MG63 (cell line): ENCODE measurements around the gene EPS8L2. TPM values are rescaled to one million over a fixed set of nuclear protein-coding genes. Genes with fewer than 3 reads are reported as not detected.
A peak's percentile ranks its signal among the peaks of the same experiment; 100 is the strongest.
"Not testable (repeated sequence)": the region's sequence is repeated elsewhere in the genome, so short reads cannot be mapped to it uniquely, and the experiment has no call there.

Source experiments
- DNase-seq: peaks from one replicate; pipeline ENCODE4 v3.0.0-alpha.2; 2020
- H3K27me3 ChIP-seq: fragments of 250-450 bp; sonication (Bioruptor Pico); 2 replicates; pipeline ENCODE4 v1.5.1; 2020; ENCODE audit warnings: mild to moderate bottlenecking, moderate library complexity
- H3K36me3 ChIP-seq: fragments of 250-450 bp; sonication (Bioruptor Pico); 2 replicates; pipeline ENCODE4 v1.5.1; 2020; ENCODE audit warnings: mild to moderate bottlenecking, moderate library complexity
- H3K4me3 ChIP-seq: fragments of 250-450 bp; sonication (Bioruptor Pico); 2 replicates; pipeline ENCODE4 v1.5.1; 2020; ENCODE audit warnings: mild to moderate bottlenecking, moderate library complexity
- H3K9me3 ChIP-seq: fragments of 250-450 bp; sonication (Bioruptor Pico); 2 replicates; pipeline ENCODE4 v1.5.1; 2020; ENCODE audit warnings: mild to moderate bottlenecking, moderate library complexity
- total RNA-seq: library from RNA; depleted of rRNA; stranded (reverse); fragments of >200 nt; shearing (Covaris generic); gene quantifications from 2 replicates; pipeline ENCODE4 v1.2.3, GENCODE V29; 2014; ENCODE audit warnings: low replicate concordance

Gene EPS8L2
- total RNA-seq, 1 experiment from 2014 or later: 23.4 TPM

- H3K27me3 ChIP-seq: no peaks in the 10 kb centered on the region
- peaks cover 63% of the 10 kb centered on the region for H3K36me3 ChIP-seq
- DNase-seq: no peak
- no peaks in the 10 kb centered on the region for H3K9me3 ChIP-seq
- no peak overlapping the region for H3K4me3 ChIP-seq
Observed at GRCh38 chr11:680970-681369, 25.1 kb upstream of the EPS8L2 start.

- DNase-seq: no peak
- Histone ChIP-seq H3K9me3 (no peaks in the 10 kb centered on the region), H3K27me3 (no peaks in the 10 kb centered on the region), H3K36me3 (peaks cover 74% of the 10 kb centered on the region), H3K4me3 (no peak overlapping the region)
Observed at GRCh38 chr11:686451-687243, 19.4 kb upstream of the EPS8L2 start.

DNA sequence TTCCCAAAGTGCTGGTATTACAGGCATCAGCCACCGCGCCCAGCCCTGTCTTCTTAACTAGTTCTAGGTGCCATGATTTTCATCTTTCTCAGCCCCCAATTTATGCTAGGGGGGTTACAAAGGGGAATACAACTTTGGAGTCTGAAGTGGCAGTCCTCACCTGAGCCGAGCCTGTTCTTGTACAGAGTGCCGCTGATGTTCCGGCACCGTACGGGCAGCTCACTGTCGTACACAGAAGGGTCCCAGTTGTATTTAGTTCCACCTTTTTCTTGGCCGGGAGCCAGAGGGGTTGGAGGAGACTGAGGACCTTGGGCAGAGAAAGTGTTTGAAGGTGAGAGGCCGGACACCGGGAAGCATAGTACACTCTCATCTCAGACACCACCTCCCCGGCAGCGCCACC is 18.3 kb upstream of the EPS8L2 start:
- Histone ChIP-seq H3K36me3 (peaks cover 66% of the 10 kb centered on the region), H3K9me3 (no peaks in the 10 kb centered on the region), H3K27me3 (no peaks in the 10 kb centered on the region), H3K4me3 (no peak overlapping the region)
- DNase-seq: no peak

DNA sequence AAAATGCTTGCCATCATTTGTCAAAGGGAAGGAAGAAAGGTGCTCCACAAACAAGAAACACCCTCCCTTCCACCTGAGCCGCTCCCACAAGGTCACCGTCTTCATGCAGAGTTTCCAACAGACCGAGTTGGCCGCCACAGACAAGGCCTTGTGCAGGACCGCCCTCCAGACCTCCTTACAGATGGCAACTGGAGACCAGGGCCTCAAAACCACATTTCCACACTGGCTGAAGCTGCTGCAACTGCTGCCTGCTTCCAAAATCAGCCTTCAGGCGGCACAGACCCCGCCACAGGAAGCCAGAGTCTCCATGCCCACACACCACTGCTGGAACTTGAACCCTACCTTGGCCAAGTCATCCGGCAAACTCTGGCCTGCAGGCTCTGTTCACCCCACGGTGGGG is 17.4 kb upstream of the EPS8L2 start:
- H3K9me3 ChIP-seq: no peaks in the 10 kb centered on the region
- peaks cover 59% of the 10 kb centered on the region for H3K36me3 ChIP-seq

DNA sequence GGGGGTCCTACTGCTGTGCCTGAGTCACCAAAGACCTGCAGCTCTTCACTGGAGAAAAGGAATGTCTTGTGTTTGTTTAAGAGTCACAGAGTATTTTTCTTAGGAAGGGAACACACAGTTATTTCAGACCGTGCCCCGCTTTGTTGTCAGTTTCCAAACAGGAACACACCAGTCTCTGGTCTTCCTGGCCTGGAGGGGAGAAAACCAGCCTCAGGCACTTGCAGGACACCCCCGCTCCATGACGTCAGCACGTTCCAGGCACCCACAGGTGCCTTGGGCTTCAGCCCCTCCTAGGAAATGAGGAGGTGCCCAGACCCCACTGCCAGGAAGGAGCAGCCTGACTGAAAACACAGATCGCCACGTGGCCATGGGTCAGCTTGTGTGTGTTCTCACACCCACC is 16.4 kb upstream of the EPS8L2 start:
- no peak for DNase-seq
- Histone ChIP-seq H3K27me3 (no peaks in the 10 kb centered on the region), H3K4me3 (no peak overlapping the region), H3K36me3 (peaks cover 49% of the 10 kb centered on the region), H3K9me3 (no peaks in the 10 kb centered on the region)

More for the DNA sequence above, 17.4 kb upstream of the EPS8L2 start:
- DNase-seq: no peak
- no peaks in the 10 kb centered on the region for H3K27me3 ChIP-seq
- H3K4me3 ChIP-seq: no peak overlapping the region

- peaks cover 45% of the 10 kb centered on the region for H3K36me3 ChIP-seq
- H3K27me3 ChIP-seq, H3K4me3 ChIP-seq, DNase-seq, H3K9me3 ChIP-seq: not testable (repeated sequence)
Observed at GRCh38 chr11:690244-690643, 15.8 kb upstream of the EPS8L2 start.

DNA sequence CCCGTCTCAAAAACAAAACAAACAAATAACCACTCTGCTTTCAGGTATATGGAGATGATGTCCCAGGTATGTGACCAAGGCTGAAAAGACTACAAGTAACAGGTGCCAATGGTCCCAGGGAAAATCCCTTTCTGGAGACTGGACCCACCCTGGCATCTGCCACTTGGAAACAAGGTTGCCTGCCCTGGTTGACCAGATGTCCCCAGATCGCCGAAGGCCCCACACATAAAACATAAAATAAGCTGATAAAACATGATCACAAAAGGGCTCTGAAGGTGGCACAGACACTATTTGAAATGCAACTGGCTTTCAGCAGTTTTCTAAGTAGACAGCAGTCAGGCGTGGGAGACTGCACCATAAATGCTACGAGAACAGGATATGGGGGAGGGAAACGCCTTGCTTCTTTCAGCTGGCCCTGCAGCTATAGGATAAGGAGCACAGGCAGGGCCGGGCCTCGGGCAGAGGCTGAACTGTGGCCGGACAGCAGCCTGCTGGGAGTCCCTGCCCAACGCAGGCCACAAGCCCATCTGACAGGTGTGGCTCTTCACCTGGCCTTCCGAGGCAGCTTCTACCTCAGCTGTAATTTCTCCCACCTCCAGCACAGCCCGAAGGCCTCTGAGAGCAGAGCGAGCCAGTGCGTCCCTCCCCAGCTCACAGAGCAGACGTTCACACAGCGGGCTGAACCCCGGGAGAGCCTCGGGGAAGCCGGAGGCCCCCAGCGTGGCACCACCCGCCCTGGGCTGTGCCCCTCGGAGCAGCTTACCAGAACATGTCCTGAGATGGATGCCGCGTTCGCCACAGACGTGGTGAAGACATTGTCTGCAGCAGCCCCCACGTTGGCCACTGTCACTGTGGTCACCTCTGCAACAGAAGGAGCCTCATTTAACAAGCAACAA is 15.0 kb upstream of the EPS8L2 start:
- Histone ChIP-seq H3K27me3 (no peaks in the 10 kb centered on the region), H3K36me3 (peaks cover 40% of the 10 kb centered on the region), H3K9me3 (no peaks in the 10 kb centered on the region), H3K4me3 (no peak overlapping the region)
- DNase-seq: no peak

DNA sequence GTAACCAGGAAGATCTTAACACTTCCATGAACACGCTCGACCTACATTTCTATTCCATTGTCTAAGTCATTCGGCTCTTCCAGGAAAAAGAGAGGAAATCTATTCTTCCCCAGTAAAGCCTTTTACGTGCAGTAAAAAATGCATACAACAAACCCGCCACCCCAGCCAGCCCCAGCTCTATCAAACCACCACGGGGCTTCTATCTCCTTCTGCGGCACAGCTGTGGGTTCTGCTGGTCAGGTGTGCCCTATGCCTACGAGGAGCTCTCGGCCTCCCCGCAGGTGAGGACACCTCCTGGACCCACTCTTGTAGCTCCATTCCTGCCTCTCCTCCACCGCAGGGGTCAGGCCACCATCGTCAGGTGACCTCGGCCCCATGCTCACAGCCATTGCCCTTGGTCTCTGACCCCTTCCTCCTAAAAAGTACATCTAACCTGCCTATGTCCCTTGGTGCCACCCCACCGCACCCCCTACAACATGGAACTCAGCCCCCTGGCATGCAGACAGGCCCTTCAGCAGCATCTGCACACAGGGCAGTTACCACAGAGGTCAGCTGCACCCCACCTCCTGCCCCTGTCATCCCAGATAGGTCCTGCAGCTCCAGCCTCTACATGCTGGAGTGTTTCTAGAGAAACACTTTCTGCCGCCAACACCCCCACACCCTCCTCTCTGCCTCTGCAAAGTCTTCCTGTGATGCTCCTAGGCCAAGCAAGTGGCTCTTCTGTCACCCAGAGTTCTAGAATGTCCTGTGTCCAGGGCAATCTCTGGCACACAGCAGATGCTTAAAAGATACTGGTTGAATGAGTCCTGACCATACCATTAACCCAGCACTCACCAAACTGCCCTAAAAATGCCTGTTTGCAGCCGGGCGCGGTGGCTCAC is 14.1 kb upstream of the EPS8L2 start:
- Histone ChIP-seq H3K36me3 (peaks cover 31% of the 10 kb centered on the region), H3K4me3 (no peak overlapping the region), H3K27me3 (no peaks in the 10 kb centered on the region), H3K9me3 (no peaks in the 10 kb centered on the region)
- DNase-seq: no peak

- Histone ChIP-seq H3K36me3 (peaks cover 22% of the 10 kb centered on the region), H3K9me3 (no peaks in the 10 kb centered on the region), H3K27me3 (no peaks in the 10 kb centered on the region), H3K4me3 (peak overlapping the region; percentile 85)
- no peak for DNase-seq
Observed at GRCh38 chr11:692824-693414, 13.1 kb upstream of the EPS8L2 start.

- DNase-seq: peak; percentile 23
- Histone ChIP-seq H3K36me3 (peaks cover 20% of the 10 kb centered on the region), H3K9me3 (no peaks in the 10 kb centered on the region), H3K27me3 (no peaks in the 10 kb centered on the region), H3K4me3 (peak overlapping the region; percentile 85)
Observed at GRCh38 chr11:693415-693831, 12.6 kb upstream of the EPS8L2 start.

DNA sequence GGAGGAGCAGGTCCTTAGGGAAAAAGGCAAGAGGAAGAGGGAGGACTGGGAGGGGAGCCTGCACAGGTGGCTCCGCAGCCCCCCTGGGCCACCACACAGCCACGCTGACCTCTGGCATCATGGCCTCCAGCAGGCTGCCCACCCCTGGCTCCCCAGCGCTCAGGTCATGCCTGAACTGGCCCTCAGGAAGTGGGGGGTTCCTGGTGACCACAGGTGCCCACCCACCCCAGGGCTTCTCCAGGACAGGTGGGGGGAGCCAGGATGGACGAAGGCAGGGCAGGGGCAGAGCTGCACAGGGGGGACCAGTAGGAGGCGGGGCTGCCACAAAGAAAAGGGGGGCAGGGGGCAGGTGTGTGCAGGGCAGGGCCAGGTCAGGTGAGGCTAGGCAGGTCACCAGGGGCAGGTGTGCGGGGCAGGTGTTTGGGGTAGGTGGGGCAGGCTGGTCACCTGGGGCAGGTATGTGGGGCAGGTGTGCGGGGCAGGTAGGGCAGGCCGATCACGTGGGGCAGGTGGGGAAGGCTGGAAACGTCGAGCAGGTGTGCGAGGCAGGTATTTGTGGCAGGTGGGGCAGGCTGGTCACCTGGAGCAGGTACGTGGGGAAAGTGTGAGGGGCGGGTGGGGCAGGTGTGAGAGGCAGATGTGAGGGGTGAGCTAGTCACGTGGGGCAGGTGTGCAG is 12.0 kb upstream of the EPS8L2 start:
- no peak for DNase-seq
- peak overlapping the region; percentile 85 for H3K4me3 ChIP-seq
- no peaks in the 10 kb centered on the region for H3K27me3 ChIP-seq
- H3K36me3 ChIP-seq: peaks cover 21% of the 10 kb centered on the region
- no peaks in the 10 kb centered on the region for H3K9me3 ChIP-seq

GRCh38 chr11:694563-695287 is 11.3 kb upstream of the EPS8L2 start, which contains the start of gene DEAF1:
DEAF1 (minus strand) TSS chr11:695222; CDS start chr11:695047, 175 bp downstream.
- no peaks in the 10 kb centered on the region for H3K27me3 ChIP-seq
- no peaks in the 10 kb centered on the region for H3K9me3 ChIP-seq
- H3K4me3 ChIP-seq: peak within 1 kb of the TSS; percentile 85
- H3K36me3 ChIP-seq: peaks cover 24% of the 10 kb centered on the region
- DNase-seq: peak; percentile 95

DNA sequence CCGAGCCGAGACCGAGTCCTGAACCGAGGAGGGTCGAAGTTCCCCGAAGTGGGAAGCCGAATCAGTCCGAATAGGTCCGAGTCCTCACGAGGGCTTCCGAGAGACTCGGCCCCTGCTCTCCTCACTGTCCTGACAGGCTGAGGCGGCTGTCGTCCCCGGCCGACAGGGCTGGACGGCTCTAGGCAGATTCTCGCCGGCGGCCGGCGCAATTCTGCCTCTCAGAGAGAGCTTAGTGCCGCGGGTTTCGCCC is 10.8 kb upstream of the EPS8L2 start:
- no peaks in the 10 kb centered on the region for H3K27me3 ChIP-seq
- no peaks in the 10 kb centered on the region for H3K9me3 ChIP-seq

DNA sequence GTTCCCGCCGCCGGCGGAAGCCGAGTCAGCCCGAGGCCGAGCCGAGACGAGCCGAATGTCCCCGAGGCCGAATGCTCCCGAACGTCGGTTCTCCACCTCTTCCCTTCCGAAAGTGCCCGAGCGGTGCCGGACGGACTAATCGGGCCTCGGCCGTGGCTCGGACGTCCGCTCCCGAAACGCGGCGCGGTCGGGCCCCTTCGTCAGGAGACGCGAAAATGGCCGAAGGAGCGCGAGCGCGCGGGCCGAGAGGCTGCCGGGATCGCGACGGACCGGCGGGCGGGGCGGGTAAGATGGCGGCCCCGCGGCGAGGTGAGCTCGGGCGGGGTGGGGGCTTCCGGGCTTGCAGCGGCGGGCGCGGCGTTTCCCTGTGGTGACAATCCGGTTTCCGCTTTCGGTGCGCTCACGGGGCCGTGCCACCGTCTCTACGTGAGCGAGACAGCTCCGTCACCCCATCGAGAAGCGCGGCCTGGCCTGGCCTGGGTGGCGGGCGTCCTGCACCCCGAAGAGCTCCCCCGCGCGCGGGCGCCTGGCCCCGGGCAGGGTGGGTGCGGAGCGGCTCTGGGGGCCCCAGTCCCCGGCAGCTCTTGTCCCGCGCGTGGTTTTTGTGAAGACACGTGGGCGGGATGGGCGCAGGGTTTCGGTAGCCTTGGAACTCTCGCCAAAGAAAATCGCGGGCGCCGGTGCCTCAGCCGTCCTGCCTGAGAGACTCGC is 10.3 kb upstream of the EPS8L2 start, which contains the start of gene TMEM80:
TMEM80 (plus strand) TSS at position 279 of the 711 bp plus-strand sequence; CDS start at position 291, 12 bp downstream.
- no peaks in the 10 kb centered on the region for H3K27me3 ChIP-seq
- no peaks in the 10 kb centered on the region for H3K9me3 ChIP-seq
- peaks cover 31% of the 10 kb centered on the region for H3K36me3 ChIP-seq
- DNase-seq: peak; percentile 97
- peak within 1 kb of the TSS; percentile 85 for H3K4me3 ChIP-seq

More for the DNA sequence above, 10.8 kb upstream of the EPS8L2 start:
- Histone ChIP-seq H3K4me3 (peak overlapping the region; percentile 85), H3K36me3 (peaks cover 28% of the 10 kb centered on the region)
- DNase-seq: no peak
